Measurements from ENCODE around the gene IMMP2L.

- TF ChIP-seq ZBED4 (CRISPR knock-in tag; IDR thresholded peaks at IDR 0.05; ENCODE audit: borderline replicate concordance) (no peak), CTCF (CRISPR knock-in tag; IDR thresholded peaks at IDR 0.05) (no peak), ZNF761 (CRISPR knock-in tag; conservative IDR thresholded peaks at IDR 0.05) (no peak), HNRNPK (IDR thresholded peaks at IDR 0.05; ENCODE audit: low read depth, low read length, poor library complexity, severe bottlenecking) (no peak), SALL2 (CRISPR knock-in tag; IDR thresholded peaks at IDR 0.05) (no peak)
These were observed 886.7 kb downstream of the IMMP2L start for GRCh38 chr7:110675383-110676103.

All from HepG2 (cell line).